Muscle of back (tissue), 11 donors: ENCODE results near the gene TAOK1. TPM values are rescaled to one million over a fixed set of nuclear protein-coding genes. Genes with fewer than 3 reads are reported as not detected.
"Not testable (repeated sequence)": the region's sequence is repeated elsewhere in the genome, so short reads cannot be mapped to it uniquely, and the experiment has no call there.

ENCODE experiments used
- DNase-seq, 3 donors: peaks; one replicate each; pipeline versions ENCODE4 v3.0.0 to v3.0.0-alpha.2; 2013
- polyA plus RNA-seq, 10 donors: library from polyadenylated mRNA; unstranded; fragments of 120-200 nt; gene quantifications; one replicate each; pipeline ENCODE4 v1.2.1, GENCODE V29; 2013; ENCODE audit not compliant: insufficient read length in 10 of 10

Gene TAOK1
- polyA plus RNA-seq, 10 donors: 30.3 to 39.0 (median 34.7) TPM

GRCh38 chr17:29533976-29534375 lies 143.8 kb downstream of the TAOK1 start:
- peak in 1 of 3 donors; percentile 20 for DNase-seq

GRCh38 chr17:29544066-29544465 lies 153.9 kb downstream of the TAOK1 start:
- no peak for DNase-seq

- no peak for DNase-seq
Measured at GRCh38 chr17:29546085-29546484, 155.9 kb downstream of the TAOK1 start.

- no peak for DNase-seq
Measured at GRCh38 chr17:29546830-29547229, 156.7 kb downstream of the TAOK1 start.

GRCh38 chr17:29549177-29549923 lies 159.2 kb downstream of the TAOK1 start:
- DNase-seq: peak in 1 of 3 donors; percentile 49

- no peak for DNase-seq
Measured at GRCh38 chr17:29555840-29556239, 165.7 kb downstream of the TAOK1 start.

GRCh38 chr17:29557085-29557738 lies 167.0 kb downstream of the TAOK1 start:
- DNase-seq: no peak

GRCh38 chr17:29557739-29558116 lies 167.6 kb downstream of the TAOK1 start:
- DNase-seq: no peak

- not testable (repeated sequence) for DNase-seq
Measured at GRCh38 chr17:29558139-29558538, 168.0 kb downstream of the TAOK1 start.

- DNase-seq: no peak
Measured at GRCh38 chr17:29559640-29560039, 169.5 kb downstream of the TAOK1 start.

- DNase-seq: no peak
Measured at GRCh38 chr17:29560316-29560715, 170.2 kb downstream of the TAOK1 start.

- DNase-seq: no peak
Measured at GRCh38 chr17:29561554-29562517, 171.7 kb downstream of the TAOK1 start.

GRCh38 chr17:29562615-29563014 lies 172.5 kb downstream of the TAOK1 start:
- no peak for DNase-seq

GRCh38 chr17:29563816-29564215 lies 173.7 kb downstream of the TAOK1 start:
- DNase-seq: no peak

- DNase-seq: peak in 1 of 3 donors; percentile 49
Measured at GRCh38 chr17:29565643-29566472, 175.7 kb downstream of the TAOK1 start.

- peak; percentile 36 to 77 (median 57) for DNase-seq
Measured at GRCh38 chr17:29566473-29567303, 176.5 kb downstream of the TAOK1 start, which contains the start of gene ABHD15. Gene ABHD15, minus strand, starts transcription at chr17:29567037. Its CDS starts 71 bp downstream, at chr17:29566966.

- DNase-seq: no peak
Measured at GRCh38 chr17:29567304-29567553, 177.1 kb downstream of the TAOK1 start.

GRCh38 chr17:29567554-29568330 lies 177.6 kb downstream of the TAOK1 start:
- DNase-seq: peak in 2 of 3 donors; percentile 50 to 76
